ENCODE results near the gene IAPP.
"Not testable (repeated sequence)": the region's sequence is repeated elsewhere in the genome, so short reads cannot be mapped to it uniquely, and the experiment has no call there.

The IAPP gene

GRCh38 chr12:21369141-21369980, 3.3 kb upstream of the IAPP start:
- TF ChIP-seq EZH2phosphoT487 (IDR thresholded peaks at IDR 0.05; ENCODE audit: borderline replicate concordance) (no peak), CTCF (conservative IDR thresholded peaks at IDR 0.05; ENCODE audit: low read length) (no peak)

GRCh38 chr12:21370845-21371449, 1.8 kb upstream of the IAPP start:
- Histone ChIP-seq H3K79me2 (ENCODE audit: insufficient read depth, low read length) (no peaks in the 10 kb centered on the region), H3K4me2 (ENCODE audit: low read depth, low read length, poor library complexity, severe bottlenecking) (no peak overlapping the region), H3K9ac (ENCODE audit: low read depth, low read length, poor library complexity, severe bottlenecking) (no peak overlapping the region), H3K36me3 (ENCODE audit: insufficient read depth, low read length) (no peaks in the 10 kb centered on the region), H3K9me3 (ENCODE audit: insufficient read depth, low read depth, low read length) (no peaks in the 10 kb centered on the region), H3K9me2 (replicated peaks; ENCODE audit: low read depth, low read length) (no peaks in the 10 kb centered on the region), H3K4me3 (ENCODE audit: low read length, poor library complexity, severe bottlenecking) (no peak overlapping the region), H3F3A (ENCODE audit: low read depth) (no peaks in the 10 kb centered on the region), H2AFZ (ENCODE audit: low read length) (peak overlapping the region; percentile 52; the same call in 1 of the 2 replicates), H4K20me1 (ENCODE audit: insufficient read depth, low read length, poor library complexity, severe bottlenecking) (no peaks in the 10 kb centered on the region), H3K4me1 (ENCODE audit: insufficient read depth, low read length, poor library complexity, severe bottlenecking) (no peaks in the 10 kb centered on the region), H3K27me3 (ENCODE audit: insufficient read depth, low read length, poor library complexity, severe bottlenecking) (no peaks in the 10 kb centered on the region)
- TF ChIP-seq CTCF (conservative IDR thresholded peaks at IDR 0.05; ENCODE audit: low read length), result no peak; the same call in 1 of the 2 replicates

More at GRCh38 chr12:21369141-21369980, 3.3 kb upstream of the IAPP start:
- Histone ChIP-seq H3K9me3 (ENCODE audit: insufficient read depth, low read depth, low read length) (no peaks in the 10 kb centered on the region), H3K79me2 (ENCODE audit: insufficient read depth, low read length) (no peaks in the 10 kb centered on the region), H3K4me3 (ENCODE audit: low read length, poor library complexity, severe bottlenecking) (no peak overlapping the region), H3K9ac (ENCODE audit: low read depth, low read length, poor library complexity, severe bottlenecking) (no peak overlapping the region), H3F3A (ENCODE audit: low read depth) (no peaks in the 10 kb centered on the region), H3K27me3 (ENCODE audit: insufficient read depth, low read length, poor library complexity, severe bottlenecking) (no peaks in the 10 kb centered on the region), H2AFZ (ENCODE audit: low read length) (no peak overlapping the region), H3K4me1 (ENCODE audit: insufficient read depth, low read length, poor library complexity, severe bottlenecking) (no peaks in the 10 kb centered on the region), H3K36me3 (ENCODE audit: insufficient read depth, low read length) (no peaks in the 10 kb centered on the region), H3K4me2 (ENCODE audit: low read depth, low read length, poor library complexity, severe bottlenecking) (no peak overlapping the region), H4K20me1 (ENCODE audit: insufficient read depth, low read length, poor library complexity, severe bottlenecking) (no peaks in the 10 kb centered on the region), H3K9me2 (replicated peaks; ENCODE audit: low read depth, low read length) (no peaks in the 10 kb centered on the region)

- no peaks in the 10 kb centered on the region for H3K79me2 ChIP-seq (ENCODE audit: insufficient read depth, low read length)
- H3F3A ChIP-seq (ENCODE audit: low read depth), result no peaks in the 10 kb centered on the region
- H2AFZ ChIP-seq (ENCODE audit: low read length), result no peak overlapping the region
- H3K4me3 ChIP-seq (ENCODE audit: low read length, poor library complexity, severe bottlenecking), result no peak overlapping the region
- no peaks in the 10 kb centered on the region for H3K36me3 ChIP-seq (ENCODE audit: insufficient read depth, low read length)
- H3K9me2 ChIP-seq (replicated peaks; ENCODE audit: low read depth, low read length), result no peaks in the 10 kb centered on the region
- H4K20me1 ChIP-seq (ENCODE audit: insufficient read depth, low read length, poor library complexity, severe bottlenecking), result no peaks in the 10 kb centered on the region
- H3K27me3 ChIP-seq (ENCODE audit: insufficient read depth, low read length, poor library complexity, severe bottlenecking), result no peaks in the 10 kb centered on the region
- TF ChIP-seq CTCF (conservative IDR thresholded peaks at IDR 0.05; ENCODE audit: low read length), result no peak
- TF ChIP-seq EZH2phosphoT487 (IDR thresholded peaks at IDR 0.05; ENCODE audit: borderline replicate concordance), result no peak
- no peak overlapping the region for H3K9ac ChIP-seq (ENCODE audit: low read depth, low read length, poor library complexity, severe bottlenecking)
- H3K9me3 ChIP-seq (ENCODE audit: insufficient read depth, low read depth, low read length), result no peaks in the 10 kb centered on the region
- H3K4me2 ChIP-seq (ENCODE audit: low read depth, low read length, poor library complexity, severe bottlenecking), result no peak overlapping the region
- H3K4me1 ChIP-seq (ENCODE audit: insufficient read depth, low read length, poor library complexity, severe bottlenecking), result no peaks in the 10 kb centered on the region
These were observed 6.5 kb downstream of the IAPP start for GRCh38 chr12:21379218-21379617.

GRCh38 chr12:21381320-21381719, 8.6 kb downstream of the IAPP start:
- not testable (repeated sequence) for H3K9ac ChIP-seq (ENCODE audit: low read depth, low read length, poor library complexity, severe bottlenecking); H3K36me3 ChIP-seq (ENCODE audit: insufficient read depth, low read length); H3K79me2 ChIP-seq (ENCODE audit: insufficient read depth, low read length); H3F3A ChIP-seq (ENCODE audit: low read depth); H3K4me1 ChIP-seq (ENCODE audit: insufficient read depth, low read length, poor library complexity, severe bottlenecking); H3K4me2 ChIP-seq (ENCODE audit: low read depth, low read length, poor library complexity, severe bottlenecking); H3K9me2 ChIP-seq (replicated peaks; ENCODE audit: low read depth, low read length); H3K9me3 ChIP-seq (ENCODE audit: insufficient read depth, low read depth, low read length); H2AFZ ChIP-seq (ENCODE audit: low read length); H3K27me3 ChIP-seq (ENCODE audit: insufficient read depth, low read length, poor library complexity, severe bottlenecking); H3K4me3 ChIP-seq (ENCODE audit: low read length, poor library complexity, severe bottlenecking); H4K20me1 ChIP-seq (ENCODE audit: insufficient read depth, low read length, poor library complexity, severe bottlenecking)

Data from Loucy (cell line).